ENCODE measurements around the gene CCNF.
"Not testable (repeated sequence)": the region's sequence is repeated elsewhere in the genome, so short reads cannot be mapped to it uniquely, and the experiment has no call there.

Gene CCNF

GRCh38 chr16:2429771-2430663 is 770 bp downstream of the CCNF start:
- DNase-seq = no peak

GRCh38 chr16:2432286-2432685 is 3.0 kb downstream of the CCNF start:
- DNase-seq = no peak

GRCh38 chr16:2432801-2433505 is 3.7 kb downstream of the CCNF start:
- DNase-seq = no peak

GRCh38 chr16:2435236-2435635 is 6.0 kb downstream of the CCNF start:
- not testable (repeated sequence) for DNase-seq

GRCh38 chr16:2436110-2436509 is 6.9 kb downstream of the CCNF start:
- DNase-seq = no peak

- no peak for DNase-seq
These were observed 8.0 kb downstream of the CCNF start for GRCh38 chr16:2437032-2437790.

GRCh38 chr16:2438121-2438520 is 8.9 kb downstream of the CCNF start:
- no peak for DNase-seq

GRCh38 chr16:2439598-2439997 is 10.4 kb downstream of the CCNF start:
- no peak for DNase-seq

GRCh38 chr16:2441143-2441804 is 12.0 kb downstream of the CCNF start:
- DNase-seq = not testable (repeated sequence)

GRCh38 chr16:2443555-2443954 is 14.3 kb downstream of the CCNF start:
- no peak for DNase-seq

GRCh38 chr16:2447920-2448583 is 18.8 kb downstream of the CCNF start:
- no peak for DNase-seq

- DNase-seq = no peak
These were observed 19.9 kb downstream of the CCNF start for GRCh38 chr16:2449118-2449517.

GRCh38 chr16:2450535-2450934 is 21.3 kb downstream of the CCNF start:
- DNase-seq = no peak

GRCh38 chr16:2450975-2451381 is 21.7 kb downstream of the CCNF start:
- no peak for DNase-seq

GRCh38 chr16:2451851-2452320 is 22.6 kb downstream of the CCNF start:
- no peak for DNase-seq

- no peak for DNase-seq
These were observed 23.4 kb downstream of the CCNF start for GRCh38 chr16:2452650-2453049.

GRCh38 chr16:2455081-2455845 is 26.0 kb downstream of the CCNF start:
- no peak for DNase-seq

GRCh38 chr16:2456551-2457153 is 27.4 kb downstream of the CCNF start:
- DNase-seq = no peak

GRCh38 chr16:2457267-2457666 is 28.0 kb downstream of the CCNF start:
- DNase-seq = no peak

- no peak for DNase-seq
These were observed 28.7 kb downstream of the CCNF start for GRCh38 chr16:2457946-2458345.

Measured in DMS 273 treated with DMSO at 0.1 percent for 48 hours (cell line).